Measurements from ENCODE around the gene RWDD4. TPM values are rescaled to one million over a fixed set of nuclear protein-coding genes. Genes with fewer than 3 reads are reported as not detected.

RWDD4 gene
- total and polyA plus RNA-seq, 2 of the 4 experiments (the other 2 are of a cell fraction): 8.5 to 8.8 TPM

GRCh38 chr4:183633476-183634400 is 25.2 kb downstream of the RWDD4 start:
- in situ Hi-C loops (cut with MboI; ENCODE audit: low sequenced_read_pairs): no loop called here

More at GRCh38 chr4:183633476-183634400, 25.2 kb downstream of the RWDD4 start:
- H3K23ac ChIP-seq (ENCODE audit: low read depth, low read length): peak overlapping the region; percentile 18; the same call in 1 of the 2 replicates
- ATAC-seq (ENCODE audit: low read depth) (peak; percentile 4; the same call in 1 of the 2 replicates), DNase-seq (peak; percentile 33)
- peaks cover 18% of the 10 kb centered on the region for H3K4me1 ChIP-seq (ENCODE audit: control insufficient read depth, insufficient read depth, low read length)
- peak overlapping the region; percentile 47; the same call in 2 of the 3 replicates for H2BK15ac ChIP-seq (ENCODE audit: low read depth, low read length)
- TF ChIP-seq CTCF (conservative IDR thresholded peaks at IDR 0.05; ENCODE audit: low read depth, low read length) (no peak), CHD1 (IDR thresholded peaks at IDR 0.05; ENCODE audit: low read depth, low read length) (no peak), MAZ (IDR thresholded peaks at IDR 0.05; ENCODE audit: borderline replicate concordance, low read depth, low read length) (no peak), RAD21 (IDR thresholded peaks at IDR 0.05; ENCODE audit: low read length) (no peak), CEBPB (IDR thresholded peaks at IDR 0.05; ENCODE audit: low read depth, low read length) (peak; percentile 19; the same call in 1 of the 2 replicates)
- no peaks in the 10 kb centered on the region for H4K20me1 ChIP-seq (ENCODE audit: insufficient read depth, low read length)
- H2AK5ac ChIP-seq (ENCODE audit: low read depth, low read length): 0 out of 2 replicates have a peak overlapping the region, but pooled peaks have one; percentile 0
- dilution Hi-C loops (cut with HindIII; ENCODE audit: low sequenced_read_pairs, unreplicated experiment) (no loop called here), intact Hi-C loops (cut with micrococcal nuclease) (no loop called here)
- H4K91ac ChIP-seq (ENCODE audit: insufficient read depth, low read depth, low read length): peak overlapping the region; percentile 75
- BruUV-seq (replicated peaks): no TSS peak
- H3K36me3 ChIP-seq (ENCODE audit: control insufficient read depth, insufficient read depth, low read length): no peaks in the 10 kb centered on the region
- peak overlapping the region; percentile 12; the same call in 1 of the 2 replicates for H3K9ac ChIP-seq (ENCODE audit: low read depth, low read length)
- peak overlapping the region; percentile 68; the same call in 1 of the 2 replicates for H3K14ac ChIP-seq (replicated peaks; ENCODE audit: low read depth, low read length)
- peak overlapping the region; percentile 62; the same call in 1 of the 2 replicates for H4K5ac ChIP-seq (ENCODE audit: low read depth, low read length)
- peak overlapping the region; percentile 66 for H2BK5ac ChIP-seq (ENCODE audit: low read depth, low read length, poor library complexity, severe bottlenecking)
- H3K4me3 ChIP-seq (ENCODE audit: insufficient read depth, low read depth, low read length): no peak overlapping the region
- peak overlapping the region; percentile 47; the same call in 1 of the 2 replicates for H3K4me2 ChIP-seq (ENCODE audit: low read depth, low read length)
- H4K8ac ChIP-seq (ENCODE audit: low read depth in 2 of 2, low read length in 2 of 2): peak overlapping the region; percentile 17 to 79; a peak in 3 of 4 replicates
- H3K4ac ChIP-seq (ENCODE audit: low read depth, low read length): peak overlapping the region; percentile 54
- peak overlapping the region; percentile 69 for H2AFZ ChIP-seq (replicated peaks; ENCODE audit: low read length, poor library complexity)
- H2AK9ac ChIP-seq (replicated peaks; ENCODE audit: low read depth, low read length, poor library complexity): peak overlapping the region; percentile 7
- no CpG with 5 or more reads among the region's 11 CpGs for WGBS, 2 experiments (ENCODE audit: extremely low coverage in 2 of 2, insufficient read length in 1 of 2)
- peak overlapping the region; percentile 89; the same call in 1 of the 2 replicates for H3K18ac ChIP-seq (ENCODE audit: low read depth, low read length)
- no peaks in the 10 kb centered on the region for H3K27me3 ChIP-seq (ENCODE audit: control insufficient read depth, insufficient read depth, low read length)
- H3K79me1 ChIP-seq (ENCODE audit: low read depth in 1 of 2, low read length in 2 of 2): no peaks in the 10 kb centered on the region
- peak overlapping the region; percentile 71 for H2BK120ac ChIP-seq (ENCODE audit: low read depth, low read length)
- peak overlapping the region; percentile 79; the same call in 1 of the 2 replicates for H3K27ac ChIP-seq (ENCODE audit: insufficient read depth, low read length)
- no peaks in the 10 kb centered on the region; the same call in none of the 2 replicates for H3K9me1 ChIP-seq (ENCODE audit: insufficient read depth, low read length)
- ChIA-PET POLR2A (ENCODE audit: unreplicated experiment) (no interaction called here), CTCF (interaction anchor here (1.1 kb wide), 1 partner anchor 11 kb away, joined by 3 read pairs; no protein-coding TSS in a partner anchor)
- no peaks in the 10 kb centered on the region for H3K9me3 ChIP-seq (ENCODE audit: control insufficient read depth, insufficient read depth, low read length)
- no peak overlapping the region for H3K56ac ChIP-seq (ENCODE audit: extremely low read depth, insufficient read depth, low read length)
- H2BK20ac ChIP-seq (ENCODE audit: low read depth, low read length): peak overlapping the region; percentile 71
